NCI-H2227 (cell line): ENCODE measurements around the gene ZPBP2.

Experiments
- DNase-seq: peaks from one replicate; lab custom pipeline; 2025; ENCODE audit not compliant: unreplicated experiment; lab: John Stamatoyannopoulos, UW

The ZPBP2 gene

GRCh38 chr17:39904990-39905288 lies 36.9 kb downstream of the ZPBP2 start:
- DNase-seq, result no peak

DNA sequence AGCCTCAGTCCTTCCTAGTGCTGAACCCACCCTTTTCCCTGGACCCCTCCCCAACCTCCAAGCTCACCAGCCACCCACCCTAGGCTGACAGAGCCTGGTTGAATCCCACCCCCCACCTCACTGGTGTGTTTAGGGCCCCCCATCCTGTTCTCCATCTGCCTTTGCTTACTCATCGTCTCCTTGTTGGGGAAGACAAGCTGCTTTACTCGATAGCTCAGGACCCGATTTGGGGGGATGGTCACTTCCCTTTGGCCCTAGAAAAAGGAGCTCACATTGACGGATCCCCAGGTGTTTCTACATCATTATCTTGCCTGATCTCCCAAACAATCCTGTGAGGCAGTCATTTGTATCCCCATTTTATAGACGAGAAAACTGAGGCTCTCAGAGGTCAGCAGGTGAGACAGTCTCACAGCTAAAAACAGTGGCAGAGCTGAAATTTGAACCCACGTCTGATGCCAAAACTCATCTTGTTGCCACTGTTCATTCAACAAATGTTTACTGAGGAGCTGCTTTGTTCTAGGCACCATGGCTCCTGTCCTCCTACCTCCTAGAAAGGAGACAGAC lies 40.9 kb downstream of the ZPBP2 start:
- DNase-seq, result no peak

DNA sequence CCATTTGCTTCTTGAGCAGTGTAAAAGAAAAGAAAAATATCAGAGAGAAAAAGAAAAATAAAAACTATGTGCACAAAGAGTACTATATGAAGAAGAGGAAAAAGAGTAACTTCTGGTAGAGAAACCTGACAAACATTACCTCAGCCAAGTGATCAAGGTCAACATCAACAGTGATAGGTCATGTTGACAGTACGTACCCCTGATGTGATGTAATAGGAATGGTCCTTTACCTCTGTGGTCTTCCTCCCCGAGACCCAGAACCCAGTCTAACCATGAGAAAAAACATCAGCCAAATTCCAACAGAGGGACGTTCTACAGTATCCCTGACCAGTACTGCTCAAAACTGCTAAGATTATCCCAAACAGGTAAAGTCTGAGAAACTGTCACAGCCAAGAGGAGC lies 46.0 kb downstream of the ZPBP2 start:
- DNase-seq, result no peak

- DNase-seq, result no peak
Observed at GRCh38 chr17:39915559-39915958, 47.6 kb downstream of the ZPBP2 start.

DNA sequence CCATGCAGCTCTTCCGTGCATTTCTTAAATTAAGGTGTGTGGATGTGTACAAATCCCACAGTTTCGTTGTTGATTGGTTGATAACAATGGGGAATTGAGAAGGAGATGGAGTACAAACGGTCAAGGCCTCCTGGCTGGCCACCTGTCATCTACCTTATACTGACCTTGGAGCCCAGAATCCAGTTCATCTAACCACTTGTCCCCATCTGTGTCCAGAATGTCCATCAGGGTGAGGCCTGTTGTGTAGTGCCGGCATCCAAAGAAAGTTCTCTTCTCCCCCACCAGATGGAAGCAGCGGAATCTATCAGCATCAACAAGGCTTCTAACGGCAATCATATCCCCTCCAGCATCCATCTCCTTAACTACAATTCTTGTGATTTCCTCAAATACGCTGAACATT lies 48.9 kb downstream of the ZPBP2 start:
- DNase-seq, result no peak

- DNase-seq, result no peak
Observed at GRCh38 chr17:39919087-39919683, 51.2 kb downstream of the ZPBP2 start.

DNA sequence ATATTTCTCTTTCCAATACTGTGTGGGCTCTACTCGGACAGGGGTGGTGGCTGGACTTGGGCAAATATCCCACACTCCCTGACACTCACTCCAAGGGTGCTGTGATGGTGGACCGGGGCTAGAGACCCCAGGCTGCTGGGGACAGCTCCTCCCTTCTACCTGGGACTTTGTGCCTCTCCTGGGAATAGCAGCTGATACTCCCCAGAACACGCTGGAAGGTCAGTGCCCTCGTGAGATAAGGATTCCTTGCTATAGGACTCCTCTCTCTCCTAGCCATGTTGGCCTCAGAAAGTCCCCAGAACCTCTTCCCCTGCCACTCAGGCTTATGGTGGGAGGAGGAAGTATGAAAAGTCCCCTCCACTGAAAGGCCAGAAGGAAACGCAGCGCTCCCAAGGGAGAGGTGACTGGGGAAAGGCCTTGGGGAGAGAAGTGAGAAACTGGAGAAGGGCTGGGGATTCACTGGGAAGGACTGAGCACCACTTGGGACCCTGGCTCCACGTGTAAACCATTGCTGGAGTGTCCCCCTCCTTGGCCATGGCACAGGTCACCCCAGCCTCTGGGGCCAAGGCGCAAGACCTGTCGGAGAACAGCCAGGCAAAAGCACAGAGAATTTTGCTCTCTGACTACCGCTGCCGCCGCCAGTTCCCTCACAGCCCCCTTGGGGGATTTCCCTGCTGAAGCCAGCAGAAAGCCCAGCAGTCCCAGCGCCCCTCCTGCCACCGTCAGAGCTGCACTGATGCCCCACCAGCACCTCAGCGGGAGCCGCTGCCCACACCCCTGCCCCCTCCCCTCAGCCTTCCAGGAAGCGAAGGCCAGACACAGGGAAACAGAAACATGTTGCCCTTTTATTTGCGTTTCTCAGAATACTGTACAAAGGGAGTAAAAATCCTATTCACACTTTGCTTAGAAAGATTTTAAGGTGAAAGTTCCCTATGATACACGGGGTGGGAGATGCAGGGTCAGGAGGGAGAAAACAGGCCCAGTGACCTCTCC lies 52.5 kb downstream of the ZPBP2 start:
- DNase-seq, result no peak

- no peak for DNase-seq
Observed at GRCh38 chr17:39921323-39921722, 53.3 kb downstream of the ZPBP2 start.

GRCh38 chr17:39922006-39922405 lies 54.0 kb downstream of the ZPBP2 start:
- no peak for DNase-seq

- DNase-seq, result no peak
Observed at GRCh38 chr17:39923230-39923629, 55.2 kb downstream of the ZPBP2 start.

- no peak for DNase-seq
Observed at GRCh38 chr17:39923836-39924690, 56.1 kb downstream of the ZPBP2 start.

GRCh38 chr17:39924691-39925055 lies 56.7 kb downstream of the ZPBP2 start:
- DNase-seq, result no peak

- no peak for DNase-seq
Observed at GRCh38 chr17:39925282-39926134, 57.5 kb downstream of the ZPBP2 start.

DNA sequence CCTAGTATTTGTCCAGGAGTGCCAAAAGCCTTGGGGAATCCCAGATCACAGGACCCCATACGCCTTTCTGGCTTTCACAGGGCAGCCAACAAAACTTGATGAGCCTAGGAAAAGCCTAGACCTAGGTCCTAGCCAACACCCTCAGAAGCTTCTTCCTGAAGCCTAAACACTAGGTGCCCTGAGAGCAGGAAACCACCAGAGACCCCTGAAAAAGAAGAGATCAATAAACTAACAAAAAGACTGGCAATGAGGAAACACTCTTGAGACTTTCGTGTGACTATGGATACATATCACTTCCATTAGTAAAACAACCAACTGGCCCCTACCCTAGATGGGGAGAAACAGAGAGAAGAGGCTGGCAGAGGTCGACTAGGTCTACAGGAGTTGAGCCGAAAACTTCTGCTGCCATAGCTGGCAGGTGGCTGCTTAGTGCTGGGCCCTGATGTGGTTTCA lies 58.2 kb downstream of the ZPBP2 start:
- no peak for DNase-seq

DNA sequence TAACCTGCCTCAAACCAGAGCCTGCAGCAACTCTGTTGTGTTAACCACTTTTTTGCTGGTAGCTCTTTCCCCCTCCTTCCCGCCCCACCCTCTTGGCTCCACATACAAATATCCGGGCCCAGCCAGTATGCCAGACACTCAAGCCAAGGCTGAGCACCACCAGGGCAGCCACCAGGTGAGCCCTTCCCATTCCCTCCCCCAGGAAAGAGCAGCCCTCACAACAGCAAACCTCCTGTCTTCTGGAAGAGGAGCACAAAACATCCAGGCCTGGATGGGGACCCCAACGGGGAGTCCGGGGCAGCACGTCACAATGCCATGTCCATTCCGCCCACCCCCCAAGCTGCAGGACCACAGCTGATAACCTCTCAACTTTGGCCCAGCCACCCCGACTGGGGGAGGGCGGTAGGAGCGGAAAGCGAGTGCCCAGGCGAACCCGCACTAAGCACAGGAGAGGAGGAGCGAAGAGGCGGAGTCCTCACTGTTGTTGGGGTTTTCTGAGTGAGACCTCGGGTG lies 58.6 kb downstream of the ZPBP2 start:
- DNase-seq, result peak; percentile 56
